ENCODE results near the gene WDR86. TPM values are rescaled to one million over a fixed set of nuclear protein-coding genes. Genes with fewer than 3 reads are reported as not detected.

Gene WDR86
- total RNA-seq, 1 donor from 2014 or later: 83.0 TPM

DNA sequence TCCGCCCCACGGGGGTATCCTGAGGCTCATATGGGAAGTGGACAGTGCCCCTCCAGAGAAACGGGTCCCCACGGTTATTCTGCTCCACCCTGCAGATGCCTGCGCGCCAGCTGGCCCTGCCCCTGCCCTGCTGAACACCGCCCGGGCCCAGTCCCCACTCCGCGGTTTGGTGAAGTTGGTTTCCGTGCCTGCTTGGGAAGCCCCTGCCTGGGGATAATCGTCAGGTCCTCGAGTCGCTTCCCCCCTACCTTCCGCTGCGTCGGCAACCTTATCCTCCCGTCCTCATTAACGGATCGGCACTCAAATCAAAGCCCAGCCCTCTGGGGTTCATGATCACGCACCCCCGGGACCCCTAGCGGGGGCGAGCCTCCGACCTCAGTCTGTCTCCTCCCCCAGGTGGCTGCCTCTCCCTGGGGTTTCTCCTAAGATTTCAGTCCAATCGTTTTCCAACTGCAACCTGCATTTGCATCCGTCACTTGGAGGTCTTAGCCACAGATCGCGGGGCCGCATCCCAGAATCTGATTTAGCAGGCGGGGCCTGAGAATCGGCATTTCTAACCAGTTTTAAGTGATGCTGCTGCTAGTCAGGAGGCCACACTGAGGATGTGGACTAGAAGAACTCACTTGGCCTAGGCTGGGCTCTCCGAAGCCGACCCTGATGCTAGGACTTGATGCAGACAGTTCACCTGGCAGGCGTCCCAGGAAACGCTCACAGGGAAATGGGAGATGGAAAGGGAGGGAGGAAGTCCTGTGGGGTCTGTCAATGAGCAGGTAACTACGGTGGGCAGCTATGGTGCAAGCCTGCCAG, 27.6 kb downstream of the WDR86 start:
- Mint-ChIP-seq H3K27ac (no peak overlapping the region), H3K4me1 (ENCODE audit: unreplicated experiment) (peaks cover 10% of the 10 kb centered on the region), H3K4me3 (no peak overlapping the region), H3K36me3 (peaks cover 13% of the 10 kb centered on the region), H3K27me3 (peaks cover 15% of the 10 kb centered on the region), H3K9me3 (no peaks in the 10 kb centered on the region)
- TF ChIP-seq, protein P1, sequence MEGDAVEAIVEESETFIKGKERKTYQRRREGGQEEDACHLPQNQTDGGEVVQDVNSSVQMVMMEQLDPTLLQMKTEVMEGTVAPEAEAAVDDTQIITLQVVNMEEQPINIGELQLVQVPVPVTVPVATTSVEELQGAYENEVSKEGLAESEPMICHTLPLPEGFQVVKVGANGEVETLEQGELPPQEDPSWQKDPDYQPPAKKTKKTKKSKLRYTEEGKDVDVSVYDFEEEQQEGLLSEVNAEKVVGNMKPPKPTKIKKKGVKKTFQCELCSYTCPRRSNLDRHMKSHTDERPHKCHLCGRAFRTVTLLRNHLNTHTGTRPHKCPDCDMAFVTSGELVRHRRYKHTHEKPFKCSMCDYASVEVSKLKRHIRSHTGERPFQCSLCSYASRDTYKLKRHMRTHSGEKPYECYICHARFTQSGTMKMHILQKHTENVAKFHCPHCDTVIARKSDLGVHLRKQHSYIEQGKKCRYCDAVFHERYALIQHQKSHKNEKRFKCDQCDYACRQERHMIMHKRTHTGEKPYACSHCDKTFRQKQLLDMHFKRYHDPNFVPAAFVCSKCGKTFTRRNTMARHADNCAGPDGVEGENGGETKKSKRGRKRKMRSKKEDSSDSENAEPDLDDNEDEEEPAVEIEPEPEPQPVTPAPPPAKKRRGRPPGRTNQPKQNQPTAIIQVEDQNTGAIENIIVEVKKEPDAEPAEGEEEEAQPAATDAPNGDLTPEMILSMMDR (conservative IDR thresholded peaks at IDR 0.05): no peak
- DNase-seq (ENCODE audit: extremely low spot score, unreplicated experiment): no peak

DNA sequence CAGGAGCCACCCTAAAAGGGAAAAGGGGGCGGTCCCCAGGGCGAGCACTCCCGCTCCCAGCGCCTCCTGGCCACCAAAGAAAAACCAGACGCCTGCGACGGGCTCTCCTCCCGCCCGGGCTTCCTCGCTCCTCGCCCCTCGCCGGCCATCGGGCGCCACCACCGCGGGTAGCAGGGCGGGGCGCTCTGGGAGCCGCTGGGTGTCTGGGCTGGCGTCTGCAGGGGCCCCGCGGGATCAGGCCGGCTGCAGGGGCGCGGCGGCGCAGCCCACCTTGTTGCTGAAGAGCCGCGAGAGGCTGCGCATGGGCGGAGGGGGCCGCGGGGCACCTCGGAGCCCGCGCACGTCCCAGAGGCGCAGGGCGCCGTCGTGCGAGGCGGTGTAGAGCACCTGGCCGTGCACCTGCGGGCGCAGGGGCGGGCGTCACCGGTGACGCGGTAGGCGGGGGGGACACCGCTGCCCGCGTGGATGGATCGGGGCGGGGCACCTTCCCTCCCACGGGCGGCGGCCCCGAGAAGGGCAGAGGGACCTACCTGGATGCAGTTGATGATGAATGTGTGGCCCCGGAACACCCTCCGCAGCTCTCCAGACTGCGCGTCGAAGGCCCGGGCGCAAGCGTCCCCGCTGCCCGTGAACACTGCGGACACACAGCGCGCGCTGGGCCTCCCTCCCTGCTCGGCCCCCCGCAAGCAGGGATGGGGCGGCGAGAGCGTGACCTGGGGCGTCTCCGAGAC, 28.3 kb downstream of the WDR86 start:
- no peak overlapping the region for H3K27ac Mint-ChIP-seq
- DNase-seq (ENCODE audit: extremely low spot score, unreplicated experiment): no peak
- no peak overlapping the region for H3K4me3 Mint-ChIP-seq
- H3K4me1 Mint-ChIP-seq (ENCODE audit: unreplicated experiment): peaks cover 6% of the 10 kb centered on the region
- H3K9me3 Mint-ChIP-seq: no peaks in the 10 kb centered on the region
- TF ChIP-seq, protein P1 (conservative IDR thresholded peaks at IDR 0.05): no peak
- peaks cover 13% of the 10 kb centered on the region for H3K36me3 Mint-ChIP-seq
- H3K27me3 Mint-ChIP-seq: peaks cover 15% of the 10 kb centered on the region

DNA sequence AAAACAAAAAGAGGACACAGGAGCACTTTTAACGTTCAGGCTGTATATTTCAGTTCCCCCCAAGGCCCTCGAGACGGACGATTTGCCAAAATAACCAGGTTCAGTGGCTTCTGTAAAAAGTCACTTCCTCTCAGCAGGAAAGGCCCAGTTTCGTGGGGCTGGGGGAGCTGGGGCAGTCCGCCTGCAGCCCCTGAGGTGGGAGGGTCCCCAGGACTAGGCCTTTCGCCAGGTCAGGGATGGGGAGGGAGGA, 28.8 kb downstream of the WDR86 start:
- no peak overlapping the region for H3K4me3 Mint-ChIP-seq
- H3K27ac Mint-ChIP-seq: no peak overlapping the region
- H3K36me3 Mint-ChIP-seq: peaks cover 13% of the 10 kb centered on the region
- TF ChIP-seq, protein P1 (conservative IDR thresholded peaks at IDR 0.05): no peak
- H3K9me3 Mint-ChIP-seq: no peaks in the 10 kb centered on the region
- peaks cover 6% of the 10 kb centered on the region for H3K4me1 Mint-ChIP-seq (ENCODE audit: unreplicated experiment)
- peaks cover 15% of the 10 kb centered on the region for H3K27me3 Mint-ChIP-seq
- no peak for DNase-seq (ENCODE audit: extremely low spot score, unreplicated experiment)

DNA sequence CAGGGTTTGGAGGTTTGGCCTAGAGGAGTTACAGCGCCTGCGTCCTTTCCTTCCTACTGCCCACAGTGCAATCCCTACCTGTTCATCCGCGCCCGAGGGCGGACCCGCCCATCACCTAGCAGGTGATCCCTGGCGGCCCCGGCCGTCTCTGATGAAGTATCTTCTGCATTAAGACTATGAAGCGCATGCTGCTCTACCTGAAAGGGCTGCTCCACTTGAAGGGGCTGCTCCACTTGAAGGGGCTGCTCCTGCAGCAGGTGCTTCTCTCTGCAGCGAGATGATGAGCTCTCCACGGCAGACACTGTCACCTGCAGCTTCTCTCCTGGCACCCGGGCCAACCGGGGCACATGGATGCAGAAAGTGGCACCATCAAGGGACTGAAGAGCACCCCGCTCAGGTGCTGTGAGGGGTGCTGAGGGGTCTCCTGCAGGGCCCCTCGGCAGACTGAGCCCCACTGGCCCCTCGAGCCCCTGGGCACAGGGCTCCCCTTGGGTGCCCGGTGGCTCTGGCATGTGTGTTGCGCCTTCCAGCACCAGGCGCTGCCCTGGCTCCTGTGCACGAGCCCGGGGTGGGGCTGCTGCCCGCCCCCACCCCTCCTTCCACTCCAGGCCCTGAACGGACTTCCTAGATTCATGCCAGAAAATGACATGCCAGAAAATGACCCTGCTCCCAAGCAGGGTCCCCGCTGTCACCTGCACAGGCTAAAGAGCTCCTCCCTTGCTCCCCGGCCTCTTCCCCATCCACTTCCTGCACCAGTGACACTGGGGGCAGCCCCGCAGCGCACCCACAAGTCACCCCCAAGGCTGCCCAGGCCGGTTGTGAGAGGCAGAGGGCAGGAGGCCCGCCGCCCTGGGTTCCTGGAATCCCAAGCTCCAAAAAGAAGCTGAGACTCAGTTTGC, 29.4 kb downstream of the WDR86 start:
- Mint-ChIP-seq H3K27ac (no peak overlapping the region), H3K27me3 (peaks cover 15% of the 10 kb centered on the region), H3K4me3 (no peak overlapping the region), H3K4me1 (ENCODE audit: unreplicated experiment) (peaks cover 6% of the 10 kb centered on the region), H3K36me3 (peaks cover 13% of the 10 kb centered on the region), H3K9me3 (no peaks in the 10 kb centered on the region)
- TF ChIP-seq, protein P1 (conservative IDR thresholded peaks at IDR 0.05): no peak
- DNase-seq (ENCODE audit: extremely low spot score, unreplicated experiment): no peak

DNA sequence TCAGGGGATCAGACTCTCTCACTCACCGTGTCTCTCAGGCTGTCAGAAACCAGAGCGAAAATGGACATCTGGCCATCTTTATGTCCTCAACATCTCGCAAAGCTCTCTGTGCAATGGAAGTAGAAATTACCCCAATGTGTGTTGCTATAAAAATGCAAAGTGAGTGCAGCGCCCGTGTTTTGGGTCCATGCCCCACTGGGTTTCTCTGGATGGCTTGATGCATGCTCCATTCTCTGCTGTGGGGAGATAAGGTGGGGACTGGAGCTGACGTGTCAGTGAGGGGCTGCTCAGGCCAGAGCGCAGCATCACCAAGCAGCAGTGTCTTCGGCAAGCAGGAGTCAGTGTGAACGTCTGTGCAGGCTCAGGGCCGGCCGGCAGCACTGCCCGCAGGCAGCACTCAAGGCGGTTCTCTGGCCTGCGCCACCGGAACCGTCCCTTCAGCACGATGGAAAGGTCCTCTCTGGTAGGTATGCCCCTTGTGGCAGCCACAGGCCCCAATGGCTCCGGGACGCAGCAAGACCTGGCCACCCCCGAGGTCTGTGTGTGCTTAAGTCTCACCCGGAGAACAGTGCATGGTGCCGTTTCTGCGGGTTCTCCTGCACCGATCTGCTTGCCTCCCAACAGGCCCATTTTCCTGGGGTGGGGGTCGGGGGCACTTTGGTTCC, 30.2 kb downstream of the WDR86 start:
- TF ChIP-seq, protein P1 (conservative IDR thresholded peaks at IDR 0.05): no peak
- DNase-seq (ENCODE audit: extremely low spot score, unreplicated experiment): no peak
- H3K4me3 Mint-ChIP-seq: no peak overlapping the region
- H3K27ac Mint-ChIP-seq: no peak overlapping the region
- peaks cover 15% of the 10 kb centered on the region for H3K27me3 Mint-ChIP-seq
- H3K36me3 Mint-ChIP-seq: peaks cover 16% of the 10 kb centered on the region
- peaks cover 6% of the 10 kb centered on the region for H3K4me1 Mint-ChIP-seq (ENCODE audit: unreplicated experiment)
- H3K9me3 Mint-ChIP-seq: no peaks in the 10 kb centered on the region

Measured in type B pancreatic cell (in vitro differentiated cells).